HG03025 (cell line): ENCODE measurements around the gene AURKA.

Experiments
- ATAC-seq: cut with Tn5 transposase; IDR thresholded peaks from one replicate; pipeline ENCODE4 v1.9.1; 2021; ENCODE audit warnings: mild to moderate bottlenecking, moderate library complexity; ENCODE audit not compliant: unreplicated experiment, low FRiP score

The AURKA gene

DNA sequence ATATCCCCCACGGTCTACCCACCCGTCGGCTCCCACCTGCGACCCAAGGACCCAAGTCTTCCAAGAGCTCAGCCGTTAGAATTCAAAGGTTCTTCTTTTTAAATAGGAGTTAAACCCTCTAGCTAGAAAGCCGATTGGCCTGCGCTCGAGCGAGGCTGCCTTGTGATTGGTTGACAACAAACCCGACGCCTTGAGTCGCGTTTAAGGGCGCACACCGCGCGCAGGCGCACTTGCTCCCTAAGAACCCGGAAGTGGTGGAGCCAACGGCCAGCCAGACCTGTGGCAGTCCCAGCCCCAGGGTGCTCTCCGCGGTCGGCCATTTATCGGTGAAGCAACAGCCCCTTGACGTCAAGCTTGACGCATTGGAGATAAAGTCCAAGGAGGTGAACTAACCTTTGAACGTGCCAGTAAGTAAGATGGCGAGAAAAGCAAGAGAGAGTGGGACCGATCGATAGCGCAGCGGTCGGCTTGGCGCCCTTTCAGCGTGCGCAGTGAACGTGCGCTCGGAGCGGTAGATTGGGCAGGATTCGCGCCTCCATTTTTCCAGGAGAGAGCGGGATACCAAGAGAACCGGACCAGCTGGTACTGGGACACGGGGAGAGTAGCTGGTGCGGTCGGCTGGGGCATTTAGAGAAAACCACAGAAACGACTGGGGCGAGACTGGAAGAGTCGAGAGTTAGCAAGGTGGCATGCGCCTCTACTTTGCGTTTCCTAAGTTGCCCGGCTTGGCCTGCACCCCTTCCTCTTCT is at the start of gene AURKA, which contains the start of gene CSTF1:
TSS of gene AURKA (minus strand) at position 84 of the 749 bp plus-strand sequence. CDS start 4,018 bp downstream, outside the sequence.
TSS of gene CSTF1 (plus strand) at position 514 of the 749 bp plus-strand sequence. CDS start 2,908 bp downstream, outside the sequence.
- peak; percentile 93 for ATAC-seq

GRCh38 chr20:56440346-56441007 is 48.5 kb upstream of the AURKA start:
- ATAC-seq: peak; percentile 46

DNA sequence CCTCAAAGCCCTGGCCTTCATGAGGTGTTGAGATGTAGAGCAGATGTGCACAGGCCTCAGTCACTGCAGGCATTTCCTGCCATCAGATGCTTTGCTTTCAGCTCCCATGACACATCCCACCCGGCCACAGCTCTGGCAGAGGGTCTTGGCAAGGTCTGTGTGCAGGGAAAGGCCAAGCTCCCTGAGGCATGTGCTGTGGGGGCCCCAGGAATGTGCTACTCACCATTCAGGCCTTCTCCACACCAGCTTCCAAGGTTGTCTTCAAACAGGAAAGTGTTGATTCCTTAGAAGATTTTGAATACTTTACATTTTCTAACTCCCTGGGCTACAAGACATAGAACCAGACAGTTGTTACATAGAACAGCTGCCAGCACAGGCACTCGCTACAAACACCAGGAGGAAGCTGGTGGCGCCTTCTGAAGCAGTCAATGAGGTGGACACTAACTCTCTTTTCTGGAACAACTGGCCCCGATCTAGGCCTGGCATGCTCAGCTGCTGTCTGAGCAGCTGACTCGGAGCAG is 47.8 kb upstream of the AURKA start:
- no peak for ATAC-seq

- no peak for ATAC-seq
These were observed 46.3 kb upstream of the AURKA start for GRCh38 chr20:56438284-56438683.

GRCh38 chr20:56437196-56437960 is 45.4 kb upstream of the AURKA start:
- ATAC-seq: no peak

DNA sequence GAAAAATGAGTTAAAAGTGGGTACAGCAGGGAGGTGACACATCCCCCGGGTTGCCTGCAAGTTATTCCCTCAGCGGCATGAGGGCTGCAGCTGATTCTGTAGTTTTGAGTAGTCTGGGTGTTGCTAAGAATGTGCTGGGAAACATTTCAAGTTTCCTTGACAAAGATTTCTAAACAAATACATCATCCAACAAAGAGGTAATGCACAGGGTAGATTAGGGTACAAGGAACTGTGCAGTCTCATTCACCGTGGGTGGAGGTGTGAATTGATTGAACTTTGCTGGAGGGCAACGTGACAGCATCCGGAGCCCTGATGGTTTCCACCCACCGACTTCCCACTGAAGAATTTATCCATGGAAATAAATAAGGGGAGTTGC is 41.9 kb upstream of the AURKA start:
- ATAC-seq: no peak

- ATAC-seq: no peak
These were observed 41.3 kb upstream of the AURKA start for GRCh38 chr20:56433221-56433879.

GRCh38 chr20:56431471-56431870 is 39.5 kb upstream of the AURKA start:
- no peak for ATAC-seq

DNA sequence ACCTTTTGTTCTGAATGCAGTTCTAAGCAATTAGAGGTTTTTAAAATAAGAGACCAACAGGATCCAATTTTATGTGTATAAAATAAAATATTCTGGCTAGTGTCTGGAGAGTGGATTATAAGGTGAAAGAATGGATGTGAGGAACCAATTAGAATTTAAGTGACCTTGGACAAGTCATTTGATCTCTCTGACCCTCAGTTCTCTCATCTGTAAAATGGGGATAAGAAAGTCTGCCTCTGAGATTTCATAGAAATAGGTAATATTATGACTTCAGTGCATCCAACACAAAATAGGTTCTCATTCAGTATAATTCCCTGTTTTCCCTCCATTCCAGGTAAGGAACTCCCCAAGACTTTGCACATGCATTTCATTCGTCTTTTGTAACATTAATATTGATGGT is 38.9 kb upstream of the AURKA start:
- no peak for ATAC-seq

DNA sequence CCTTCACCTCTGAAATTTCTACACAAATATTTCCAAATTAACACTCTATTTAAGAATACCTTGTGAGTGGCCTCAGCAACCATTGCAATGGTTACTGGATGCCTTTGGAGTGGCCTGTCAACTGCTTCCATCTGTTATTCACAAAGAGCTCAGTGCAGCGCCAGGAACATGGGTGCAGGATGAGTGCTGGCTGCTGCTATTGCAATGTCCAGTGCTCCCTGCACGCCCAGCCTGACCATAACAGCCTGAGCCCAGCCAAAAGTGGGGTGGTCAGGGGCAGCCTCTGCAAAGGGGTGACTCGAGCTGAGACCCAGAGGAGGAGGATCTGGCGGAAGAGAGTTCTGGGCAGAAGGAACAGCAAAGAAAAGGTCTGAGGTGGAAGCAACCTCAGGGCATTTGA is 38.4 kb upstream of the AURKA start:
- ATAC-seq: no peak

DNA sequence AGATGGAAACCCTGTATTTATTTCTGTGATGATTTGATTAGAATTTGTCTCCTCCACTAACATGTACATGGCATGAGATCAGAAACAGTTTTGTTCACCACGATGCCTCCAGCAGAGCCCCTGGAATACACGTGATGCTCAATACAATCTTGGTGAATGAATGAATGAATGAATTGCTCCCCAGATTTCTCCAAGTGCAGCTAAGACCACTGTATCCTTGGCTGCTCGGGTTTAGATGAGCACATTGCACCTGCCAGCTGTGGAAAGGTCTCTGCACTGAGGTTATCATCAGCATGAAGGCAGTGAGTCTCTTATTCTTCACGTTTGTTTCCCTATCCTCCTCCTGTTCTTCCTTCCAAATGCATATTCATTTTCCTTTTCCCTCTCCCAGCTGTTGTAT is 37.9 kb upstream of the AURKA start:
- ATAC-seq: no peak

DNA sequence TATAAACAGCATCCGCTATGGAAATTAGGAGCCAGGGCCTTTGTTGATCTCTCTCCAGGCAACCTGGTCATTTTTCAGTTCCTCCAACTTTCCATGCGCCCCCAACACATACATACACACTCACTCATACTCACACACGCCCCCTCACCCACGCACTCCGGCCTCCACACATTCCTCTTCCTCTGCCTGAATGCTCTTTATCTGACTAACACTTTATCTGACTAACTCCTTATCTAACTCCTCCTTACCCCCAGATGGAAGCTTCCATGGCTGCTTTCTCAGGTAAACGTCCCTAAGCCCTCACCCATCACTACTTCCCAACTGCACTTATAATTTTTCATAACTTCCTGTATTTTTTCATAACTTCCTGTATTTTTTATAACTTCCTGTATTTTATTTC is 37.5 kb upstream of the AURKA start:
- no peak for ATAC-seq

GRCh38 chr20:56428881-56429280 is 36.9 kb upstream of the AURKA start:
- no peak for ATAC-seq

- no peak for ATAC-seq
These were observed 36.4 kb upstream of the AURKA start for GRCh38 chr20:56428410-56428809.

DNA sequence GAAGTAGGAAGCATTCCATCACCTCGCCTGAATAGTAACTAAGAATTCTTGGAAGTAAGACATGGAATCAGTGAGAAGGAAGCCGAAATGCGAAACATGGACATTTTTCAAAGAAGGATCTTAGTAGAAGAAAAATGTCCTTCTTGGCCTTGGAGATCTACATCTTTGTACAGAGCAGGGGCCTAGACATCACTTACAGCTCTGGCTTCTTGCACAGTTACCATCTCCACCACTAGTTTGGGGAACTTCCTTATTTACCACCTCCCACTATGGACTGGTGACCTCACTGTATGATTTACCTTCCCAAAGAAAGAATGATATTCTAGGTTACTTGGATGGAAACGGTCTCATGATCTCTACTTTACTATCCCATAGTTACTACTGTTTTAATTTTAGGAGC is 35.8 kb upstream of the AURKA start:
- ATAC-seq: no peak

DNA sequence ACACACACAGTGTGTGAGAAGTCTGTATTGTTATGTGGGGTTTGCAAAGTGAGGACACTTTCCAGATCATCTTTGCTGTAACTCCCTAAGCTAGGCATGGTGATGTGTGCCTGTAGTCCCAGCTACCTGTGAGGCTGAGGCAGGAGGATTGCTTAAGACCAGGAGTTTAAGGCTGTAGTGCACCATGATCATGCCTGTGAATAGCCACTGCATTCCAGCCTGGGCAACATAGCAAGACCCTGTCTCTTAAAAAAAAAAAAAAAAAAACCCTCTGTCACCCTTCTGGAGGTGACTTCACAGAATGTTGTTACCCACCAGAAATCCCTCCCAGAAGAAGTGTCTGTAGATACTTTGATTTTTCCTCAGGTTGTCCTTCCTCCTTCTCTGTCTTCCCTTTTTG is 34.9 kb upstream of the AURKA start:
- ATAC-seq: no peak

DNA sequence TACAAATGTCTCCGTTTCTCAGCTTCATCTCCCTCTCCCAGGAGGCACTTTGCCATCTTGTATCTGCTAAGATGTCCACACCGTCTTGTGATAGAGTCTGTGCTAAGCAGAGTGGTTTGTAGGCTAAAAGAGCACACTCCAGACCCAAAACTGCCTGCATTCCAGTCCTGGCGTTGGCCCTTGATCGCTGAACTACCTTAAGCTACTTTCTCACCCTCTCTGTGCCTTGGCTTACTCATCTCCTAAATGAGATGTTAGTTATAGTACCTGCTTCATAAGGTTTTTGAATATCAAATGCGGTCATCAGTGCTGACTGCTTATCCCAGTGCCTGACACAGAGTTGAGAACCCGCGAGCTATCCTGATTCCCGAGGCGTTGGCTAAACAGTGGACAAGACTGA is 34.0 kb upstream of the AURKA start:
- ATAC-seq: no peak

DNA sequence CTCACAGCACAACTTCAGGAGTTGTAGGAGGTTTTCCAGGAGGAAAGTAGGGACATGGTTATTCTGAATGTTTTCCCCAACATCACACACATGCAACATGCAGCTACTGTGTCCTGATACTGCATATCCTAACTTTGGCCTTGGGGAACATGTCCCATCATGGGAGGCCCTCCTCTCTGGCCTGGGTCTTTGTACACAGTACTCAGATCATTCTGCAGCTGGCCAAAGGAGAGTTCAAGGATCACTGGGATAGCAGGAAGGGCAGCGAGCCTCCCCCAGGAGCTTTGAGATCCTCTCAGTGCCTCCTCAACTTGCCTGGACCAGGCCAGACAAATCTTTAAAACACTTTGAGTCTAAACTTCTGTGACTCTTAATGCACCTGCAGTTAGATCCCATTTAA is 32.9 kb upstream of the AURKA start:
- ATAC-seq: no peak

GRCh38 chr20:56423886-56424285 is 31.9 kb upstream of the AURKA start:
- ATAC-seq: no peak

GRCh38 chr20:56423211-56423610 is 31.2 kb upstream of the AURKA start:
- no peak for ATAC-seq

- no peak for ATAC-seq
These were observed 30.8 kb upstream of the AURKA start for GRCh38 chr20:56422824-56423189.
